ENCODE measurements around the gene HOXA5. TPM values are rescaled to one million over a fixed set of nuclear protein-coding genes. Genes with fewer than 3 reads are reported as not detected.

Gene HOXA5
- total RNA-seq, 1 experiment from 2014 or later = 7.4 TPM

- Mint-ChIP-seq H3K36me3 (ENCODE audit: insufficient read depth, unreplicated experiment) (peaks cover 31% of the 10 kb centered on the region), H3K27me3 (ENCODE audit: insufficient read depth, unreplicated experiment) (no peaks in the 10 kb centered on the region), H3K27ac (ENCODE audit: low read depth, unreplicated experiment) (peak overlapping the region; percentile 98), H3K4me1 (ENCODE audit: insufficient read depth, unreplicated experiment) (peaks cover 15% of the 10 kb centered on the region), H3K4me3 (ENCODE audit: unreplicated experiment) (peak overlapping the region; percentile 94), H3K9me3 (ENCODE audit: unreplicated experiment) (no peaks in the 10 kb centered on the region)
- POLR2A ChIA-PET = interaction anchor here (0.6 to 15.3 kb wide), 15 partner anchors 8 to 272 kb away, joined by 3 to 485 read pairs (median 12); partner anchors contain the start of genes HOXA1, HOXA5, HOXA9 and SKAP2
- peak; percentile 33 for DNase-seq (ENCODE audit: unreplicated experiment)
- BruUV-seq (replicated peaks) = TSS peak; percentile 54
- intact Hi-C loops (cut with micrococcal nuclease) = no loop called here
- TF ChIP-seq, protein P1, sequence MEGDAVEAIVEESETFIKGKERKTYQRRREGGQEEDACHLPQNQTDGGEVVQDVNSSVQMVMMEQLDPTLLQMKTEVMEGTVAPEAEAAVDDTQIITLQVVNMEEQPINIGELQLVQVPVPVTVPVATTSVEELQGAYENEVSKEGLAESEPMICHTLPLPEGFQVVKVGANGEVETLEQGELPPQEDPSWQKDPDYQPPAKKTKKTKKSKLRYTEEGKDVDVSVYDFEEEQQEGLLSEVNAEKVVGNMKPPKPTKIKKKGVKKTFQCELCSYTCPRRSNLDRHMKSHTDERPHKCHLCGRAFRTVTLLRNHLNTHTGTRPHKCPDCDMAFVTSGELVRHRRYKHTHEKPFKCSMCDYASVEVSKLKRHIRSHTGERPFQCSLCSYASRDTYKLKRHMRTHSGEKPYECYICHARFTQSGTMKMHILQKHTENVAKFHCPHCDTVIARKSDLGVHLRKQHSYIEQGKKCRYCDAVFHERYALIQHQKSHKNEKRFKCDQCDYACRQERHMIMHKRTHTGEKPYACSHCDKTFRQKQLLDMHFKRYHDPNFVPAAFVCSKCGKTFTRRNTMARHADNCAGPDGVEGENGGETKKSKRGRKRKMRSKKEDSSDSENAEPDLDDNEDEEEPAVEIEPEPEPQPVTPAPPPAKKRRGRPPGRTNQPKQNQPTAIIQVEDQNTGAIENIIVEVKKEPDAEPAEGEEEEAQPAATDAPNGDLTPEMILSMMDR (IDR thresholded peaks at IDR 0.05; ENCODE audit: unreplicated experiment) = no peak
- CTCF ChIA-PET = interaction anchor here (1.0 to 4.2 kb wide), 8 partner anchors 11 to 266 kb away, joined by 3 to 19 read pairs (median 5); no protein-coding TSS in a partner anchor
Observed at GRCh38 chr7:27122077-27122910, 21.2 kb downstream of the HOXA5 start.

DNA sequence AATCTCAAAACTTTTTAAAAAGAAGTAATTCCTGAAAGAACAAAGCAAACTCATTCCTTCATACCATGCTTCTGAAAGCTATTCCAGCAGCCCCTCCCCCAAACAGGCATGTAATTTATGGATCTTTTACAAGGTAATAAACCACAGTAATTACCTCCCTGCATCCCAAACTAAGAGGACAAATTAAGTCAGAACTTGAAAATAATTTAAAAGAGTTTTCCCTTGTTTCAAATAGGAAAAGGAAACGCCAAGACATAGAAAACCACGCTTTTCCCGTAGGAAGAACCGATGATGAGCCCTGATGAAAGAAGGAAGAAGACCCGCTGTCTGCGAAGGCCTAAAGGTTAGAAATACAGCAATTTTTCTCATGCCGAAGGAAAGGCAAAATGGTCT is 21.8 kb downstream of the HOXA5 start:
- peaks cover 15% of the 10 kb centered on the region for H3K4me1 Mint-ChIP-seq (ENCODE audit: insufficient read depth, unreplicated experiment)
- no TSS peak for BruUV-seq (replicated peaks)
- CTCF ChIA-PET = interaction anchor here (1.0 to 4.2 kb wide), 8 partner anchors 11 to 268 kb away, joined by 3 to 19 read pairs (median 5); no protein-coding TSS in a partner anchor
- H3K27ac Mint-ChIP-seq (ENCODE audit: low read depth, unreplicated experiment) = peak overlapping the region; percentile 98
- no peak for DNase-seq (ENCODE audit: unreplicated experiment)
- intact Hi-C loops (cut with micrococcal nuclease) = no loop called here
- H3K36me3 Mint-ChIP-seq (ENCODE audit: insufficient read depth, unreplicated experiment) = peaks cover 31% of the 10 kb centered on the region
- H3K9me3 Mint-ChIP-seq (ENCODE audit: unreplicated experiment) = no peaks in the 10 kb centered on the region
- TF ChIP-seq, protein P1 (IDR thresholded peaks at IDR 0.05; ENCODE audit: unreplicated experiment) = no peak
- no peaks in the 10 kb centered on the region for H3K27me3 Mint-ChIP-seq (ENCODE audit: insufficient read depth, unreplicated experiment)
- POLR2A ChIA-PET = interaction anchor here (0.7 to 15.3 kb wide), 11 partner anchors 9 to 271 kb away, joined by 3 to 485 read pairs (median 30); partner anchors contain the start of genes HOXA1, HOXA5, HOXA9 and SKAP2
- H3K4me3 Mint-ChIP-seq (ENCODE audit: unreplicated experiment) = peak overlapping the region; percentile 94

GRCh38 chr7:27119412-27119911 is 24.0 kb downstream of the HOXA5 start:
- intact Hi-C loops (cut with micrococcal nuclease) = no loop called here
- Mint-ChIP-seq H3K9me3 (ENCODE audit: unreplicated experiment) (no peaks in the 10 kb centered on the region), H3K4me3 (ENCODE audit: unreplicated experiment) (peak overlapping the region; percentile 14), H3K27ac (ENCODE audit: low read depth, unreplicated experiment) (no peak overlapping the region), H3K36me3 (ENCODE audit: insufficient read depth, unreplicated experiment) (peaks cover 32% of the 10 kb centered on the region), H3K27me3 (ENCODE audit: insufficient read depth, unreplicated experiment) (no peaks in the 10 kb centered on the region), H3K4me1 (ENCODE audit: insufficient read depth, unreplicated experiment) (peaks cover 24% of the 10 kb centered on the region)
- DNase-seq (ENCODE audit: unreplicated experiment) = no peak
- TF ChIP-seq, protein P1 (IDR thresholded peaks at IDR 0.05; ENCODE audit: unreplicated experiment) = no peak
- no TSS peak for BruUV-seq (replicated peaks)
- ChIA-PET CTCF (interaction anchor here (0.6 to 4.2 kb wide), 11 partner anchors 10 to 266 kb away, joined by 3 to 19 read pairs (median 8); partner anchors contain the start of gene HOXA5), POLR2A (interaction anchor here (0.6 to 15.3 kb wide), 7 partner anchors 12 to 263 kb away, joined by 3 to 485 read pairs (median 129); partner anchors contain the start of genes HOXA1, HOXA5 and SKAP2)

DNA sequence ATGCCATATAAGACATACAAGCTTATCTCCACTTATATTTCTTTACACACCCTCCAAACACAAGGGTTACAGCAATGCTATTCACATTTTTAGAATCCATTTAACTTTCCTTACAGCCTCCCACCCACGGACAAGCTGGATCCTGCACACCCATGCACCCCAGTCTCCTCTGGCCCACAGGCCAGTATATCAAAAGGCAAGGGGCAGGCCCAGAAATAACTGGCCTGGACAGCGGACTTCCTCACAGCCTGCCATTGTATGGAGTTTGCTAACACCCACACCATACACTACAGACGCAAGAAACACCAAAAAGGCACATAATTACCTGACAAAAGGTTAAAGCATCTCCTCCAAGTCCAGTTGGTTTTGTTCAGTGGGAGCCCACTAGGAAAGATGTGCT is 24.9 kb downstream of the HOXA5 start:
- peaks cover 27% of the 10 kb centered on the region for H3K4me1 Mint-ChIP-seq (ENCODE audit: insufficient read depth, unreplicated experiment)
- no peak overlapping the region for H3K4me3 Mint-ChIP-seq (ENCODE audit: unreplicated experiment)
- H3K27me3 Mint-ChIP-seq (ENCODE audit: insufficient read depth, unreplicated experiment) = no peaks in the 10 kb centered on the region
- peaks cover 36% of the 10 kb centered on the region for H3K36me3 Mint-ChIP-seq (ENCODE audit: insufficient read depth, unreplicated experiment)
- ChIA-PET POLR2A (interaction anchor here (0.6 to 15.3 kb wide), 6 partner anchors 11 to 262 kb away, joined by 3 to 485 read pairs (median 174); partner anchors contain the start of genes HOXA1, HOXA5 and SKAP2), CTCF (interaction anchor here (0.8 to 2.7 kb wide), 3 partner anchors 12 to 265 kb away, joined by 3 to 10 read pairs (median 3); partner anchors contain the start of gene HOXA4)
- TF ChIP-seq, protein P1 (IDR thresholded peaks at IDR 0.05; ENCODE audit: unreplicated experiment) = no peak
- no peak for DNase-seq (ENCODE audit: unreplicated experiment)
- intact Hi-C loops (cut with micrococcal nuclease) = no loop called here
- no peak overlapping the region for H3K27ac Mint-ChIP-seq (ENCODE audit: low read depth, unreplicated experiment)
- no peaks in the 10 kb centered on the region for H3K9me3 Mint-ChIP-seq (ENCODE audit: unreplicated experiment)
- BruUV-seq (replicated peaks) = no TSS peak

Measured in MCF 10A (cell line).